ENCODE data around the gene FAM76A.
"Not testable (repeated sequence)": the region's sequence is repeated elsewhere in the genome, so short reads cannot be mapped to it uniquely, and the experiment has no call there.

Gene FAM76A

DNA sequence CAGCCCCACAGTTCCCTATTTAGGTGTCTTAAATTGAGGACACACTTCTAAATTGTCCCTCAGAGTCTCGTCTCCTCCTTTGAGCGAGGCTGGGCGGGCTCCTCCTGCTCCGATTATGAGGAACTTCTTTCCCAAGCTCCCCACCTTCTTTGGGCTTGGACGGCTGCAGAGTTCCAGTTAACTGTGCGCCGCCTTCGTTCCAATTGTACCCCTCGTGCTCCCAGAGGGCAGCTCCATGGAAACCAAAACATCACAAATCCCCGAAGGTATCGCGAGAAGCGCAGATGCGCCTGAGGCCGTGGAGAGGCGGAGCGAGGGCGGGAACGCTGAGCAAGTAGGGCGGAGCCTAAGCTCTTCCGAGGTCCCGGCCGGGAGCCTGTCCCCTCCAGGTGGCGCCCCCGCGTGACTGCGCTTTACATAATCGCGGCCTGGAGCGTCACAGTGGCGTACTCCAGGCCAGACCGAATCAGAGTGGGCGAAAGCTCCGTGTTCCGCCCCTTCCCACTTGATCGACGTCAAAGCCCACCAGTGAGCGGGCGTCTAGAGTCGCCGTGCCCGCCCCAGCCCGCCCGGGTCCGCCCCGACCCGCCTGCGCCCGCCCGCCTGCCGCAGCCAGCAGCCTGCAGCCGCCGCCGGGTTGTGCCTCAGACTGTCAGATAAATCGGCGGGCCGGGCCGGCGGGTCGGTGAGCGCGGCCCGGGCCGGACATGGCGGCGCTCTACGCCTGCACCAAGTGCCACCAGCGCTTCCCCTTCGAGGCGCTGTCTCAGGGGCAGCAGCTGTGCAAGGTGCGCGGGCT, at the start of gene FAM76A:
TSS of gene FAM76A (plus strand) at position 588 of the 799 bp plus-strand sequence. CDS start at position 708, 120 bp downstream.
- FAIRE-seq = peak; percentile 99

DNA sequence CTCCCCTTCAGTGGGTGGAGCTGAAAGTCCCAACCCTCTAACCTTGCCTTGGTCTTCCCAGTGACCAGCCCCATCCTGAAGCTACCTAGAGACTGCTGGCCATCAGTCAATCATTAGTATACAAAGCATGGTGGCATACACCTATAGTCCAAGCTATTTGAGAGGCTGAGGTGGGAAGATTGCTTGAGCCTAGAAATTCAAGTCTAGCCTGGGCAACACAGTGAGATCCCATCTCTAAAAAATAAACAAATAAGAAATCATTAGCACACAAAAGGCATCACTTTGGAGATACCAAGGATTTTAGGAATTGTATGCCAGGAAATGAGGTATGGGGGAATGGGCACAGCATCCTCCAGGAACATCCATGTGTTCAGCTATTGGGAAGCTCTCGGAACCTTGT, 49.4 kb upstream of the FAM76A start:
- no peak for DNase-seq (ENCODE audit: insufficient read length, low spot score)
- FAIRE-seq = no peak

More for the DNA sequence above, at the start of gene FAM76A:
- DNase-seq (ENCODE audit: insufficient read length, low spot score) = peak; percentile 97

DNA sequence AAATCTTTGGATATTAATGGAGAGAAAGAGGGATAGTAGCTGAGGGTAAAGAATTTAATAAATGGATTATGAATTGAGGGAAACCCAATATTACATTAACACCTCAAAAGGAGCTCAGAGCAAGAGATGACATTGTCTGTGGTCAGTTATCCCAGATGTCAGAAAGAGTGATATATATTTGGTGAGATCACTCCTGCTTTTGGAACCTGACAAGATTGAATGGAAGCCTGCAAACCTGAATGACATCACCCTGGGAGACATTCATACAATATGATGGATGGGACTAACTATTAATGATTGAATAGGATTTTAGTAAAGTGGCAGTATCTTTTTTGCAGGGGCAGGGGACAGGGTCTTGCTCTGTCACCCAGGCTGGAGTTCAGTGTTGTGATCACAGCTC, 47.0 kb upstream of the FAM76A start:
- DNase-seq (ENCODE audit: insufficient read length, low spot score) (no peak), FAIRE-seq (no peak)

DNA sequence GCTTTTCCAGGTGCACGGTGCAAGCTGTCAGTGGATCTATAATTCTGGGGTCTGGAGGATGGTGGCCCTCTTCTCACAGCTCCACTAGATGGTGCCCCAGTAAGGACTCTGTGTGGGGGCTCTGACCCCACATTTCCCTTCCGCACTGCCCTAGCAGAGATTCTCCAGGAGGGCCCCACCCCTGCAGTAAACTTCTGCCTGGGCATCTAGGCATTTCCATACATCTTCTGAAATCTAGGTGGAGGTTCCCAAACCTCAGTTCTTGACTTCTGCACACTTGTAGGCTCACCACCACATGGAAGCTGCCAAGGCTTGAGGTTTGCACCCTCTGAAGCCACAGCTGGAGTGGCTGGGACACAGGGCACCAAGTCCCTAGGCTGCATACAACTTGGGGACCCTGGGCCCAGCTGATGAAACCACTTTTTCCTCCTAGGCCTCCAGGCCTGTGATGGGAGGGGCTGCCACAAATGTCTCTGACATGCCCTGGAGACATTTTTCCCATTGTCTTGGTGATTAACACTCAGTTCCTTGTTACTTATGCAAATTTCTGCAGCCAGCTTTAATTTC, 45.5 kb upstream of the FAM76A start:
- not testable (repeated sequence) for DNase-seq (ENCODE audit: insufficient read length, low spot score); FAIRE-seq

DNA sequence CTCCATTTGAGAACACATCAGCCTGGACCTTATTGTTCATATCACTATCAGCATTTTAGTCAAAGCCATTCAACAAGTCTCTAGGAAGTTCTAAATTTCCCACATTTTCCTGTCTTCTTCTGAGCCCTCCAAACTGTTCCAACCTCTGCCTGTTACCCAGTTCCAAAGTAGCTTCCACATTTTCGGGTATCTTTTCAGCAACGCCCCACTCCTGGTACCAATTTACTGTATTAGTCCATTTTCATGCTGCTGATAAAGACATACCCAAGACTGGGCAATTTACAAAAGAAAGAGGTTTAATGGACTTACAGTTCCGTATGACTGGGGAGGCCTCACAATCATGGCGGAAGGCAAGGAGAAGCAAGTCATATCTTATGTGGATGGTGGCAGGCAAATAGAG, 44.2 kb upstream of the FAM76A start:
- not testable (repeated sequence) for DNase-seq (ENCODE audit: insufficient read length, low spot score); FAIRE-seq

DNA sequence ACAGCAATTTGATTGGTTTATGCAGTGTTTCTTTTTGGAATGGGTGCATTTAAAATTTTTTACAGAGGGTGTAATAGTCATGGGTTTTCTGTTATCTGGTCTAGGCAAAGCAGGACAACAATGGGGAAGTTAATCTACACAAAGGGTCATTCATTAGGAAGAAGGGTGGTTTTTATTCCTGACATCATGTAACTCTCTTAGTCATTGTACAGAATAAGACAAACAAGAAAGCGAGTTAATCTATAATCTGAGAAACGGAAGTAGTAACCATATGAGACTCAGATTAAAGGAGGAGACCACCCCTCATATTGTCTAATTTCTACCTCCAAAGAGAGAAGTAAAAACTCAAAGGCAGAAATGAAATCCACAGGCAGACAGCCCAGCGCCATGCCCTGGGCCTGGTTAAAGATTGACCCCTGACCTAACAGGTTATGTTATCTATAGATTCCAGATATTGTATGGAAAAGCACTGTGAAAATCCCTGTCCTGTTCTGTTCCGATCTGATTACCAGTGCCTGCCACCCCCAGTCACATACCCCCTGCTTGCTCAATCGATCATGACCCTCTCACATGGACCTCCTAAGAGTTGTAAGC, 43.3 kb upstream of the FAM76A start:
- FAIRE-seq = no peak
- DNase-seq (ENCODE audit: insufficient read length, low spot score) = no peak

DNA sequence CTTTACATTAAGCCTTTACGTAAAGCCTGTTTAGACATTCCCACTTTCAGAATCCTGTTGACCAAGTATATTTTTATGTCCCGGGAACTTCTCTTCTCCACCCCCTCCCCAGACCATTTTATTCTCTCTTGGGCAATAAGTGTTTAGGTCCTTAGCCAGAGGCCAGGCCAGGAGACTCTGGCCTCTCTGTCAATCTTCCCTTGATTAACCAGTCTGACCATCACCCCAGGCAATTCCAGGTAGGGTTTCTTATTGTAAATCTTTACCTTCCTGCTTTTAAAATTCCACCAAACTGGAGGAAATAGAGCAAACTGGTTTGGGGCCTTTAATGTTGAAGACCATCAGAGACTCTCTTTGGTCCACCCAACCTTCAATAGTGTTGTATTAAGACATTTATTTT, 41.6 kb upstream of the FAM76A start:
- DNase-seq (ENCODE audit: insufficient read length, low spot score) (no peak), FAIRE-seq (no peak)

DNA sequence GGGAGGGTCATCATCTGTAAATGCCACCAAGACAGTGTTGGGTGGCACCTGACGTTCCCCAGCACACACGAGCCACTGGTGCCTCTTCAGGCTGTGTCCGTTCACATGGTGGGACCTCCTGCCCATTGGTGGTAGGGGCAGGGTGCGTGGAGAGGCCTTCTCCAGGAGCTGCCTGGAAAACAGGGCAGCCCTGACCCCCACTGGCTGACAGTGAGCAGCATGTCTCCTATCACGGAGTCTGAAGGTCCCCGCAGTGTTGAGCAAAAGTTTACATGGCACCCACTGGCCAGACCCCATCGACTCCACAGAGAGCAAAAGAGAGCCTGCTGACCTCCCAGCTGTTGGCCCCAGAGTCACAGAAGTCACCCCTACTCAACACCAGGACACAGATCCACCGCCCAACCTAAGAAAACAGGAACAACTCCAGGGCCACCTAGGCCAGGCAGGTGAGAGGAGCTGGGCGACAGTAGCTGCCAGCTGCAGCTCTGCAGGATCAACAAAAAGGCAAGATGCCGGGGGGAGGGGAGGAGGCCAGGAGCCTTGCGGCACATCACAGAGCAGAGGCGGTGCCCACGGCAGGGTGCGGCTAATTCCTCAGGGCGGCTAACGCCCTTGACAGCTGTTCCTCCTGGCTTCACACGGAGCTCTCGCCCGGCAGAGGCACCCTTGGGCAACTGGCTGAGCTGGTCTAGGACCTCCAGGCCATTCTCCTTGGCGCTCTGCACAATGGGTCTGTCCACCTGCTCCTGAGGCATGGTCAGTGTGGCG, 39.4 kb upstream of the FAM76A start:
- FAIRE-seq (no peak), DNase-seq (ENCODE audit: insufficient read length, low spot score) (no peak)

DNA sequence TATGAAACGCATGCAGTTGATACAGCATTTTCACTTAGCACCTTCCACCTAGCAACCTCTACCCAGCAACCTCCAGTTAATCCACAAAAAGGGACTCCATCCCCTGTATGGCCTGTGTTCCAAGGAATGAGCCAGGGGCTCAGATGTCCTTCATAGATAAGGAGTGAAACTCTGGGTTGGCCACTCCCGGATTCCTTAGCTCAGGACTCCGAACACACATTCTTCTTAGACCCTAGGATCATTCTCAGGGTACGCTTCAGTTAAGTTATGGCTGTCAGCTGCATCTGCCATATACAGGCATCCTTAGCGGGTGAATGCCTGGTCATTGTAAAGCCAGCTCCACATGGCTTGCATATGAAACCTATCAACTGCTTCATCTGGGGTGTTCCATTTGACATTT, 37.9 kb upstream of the FAM76A start:
- DNase-seq (ENCODE audit: insufficient read length, low spot score) = no peak
- no peak for FAIRE-seq

DNA sequence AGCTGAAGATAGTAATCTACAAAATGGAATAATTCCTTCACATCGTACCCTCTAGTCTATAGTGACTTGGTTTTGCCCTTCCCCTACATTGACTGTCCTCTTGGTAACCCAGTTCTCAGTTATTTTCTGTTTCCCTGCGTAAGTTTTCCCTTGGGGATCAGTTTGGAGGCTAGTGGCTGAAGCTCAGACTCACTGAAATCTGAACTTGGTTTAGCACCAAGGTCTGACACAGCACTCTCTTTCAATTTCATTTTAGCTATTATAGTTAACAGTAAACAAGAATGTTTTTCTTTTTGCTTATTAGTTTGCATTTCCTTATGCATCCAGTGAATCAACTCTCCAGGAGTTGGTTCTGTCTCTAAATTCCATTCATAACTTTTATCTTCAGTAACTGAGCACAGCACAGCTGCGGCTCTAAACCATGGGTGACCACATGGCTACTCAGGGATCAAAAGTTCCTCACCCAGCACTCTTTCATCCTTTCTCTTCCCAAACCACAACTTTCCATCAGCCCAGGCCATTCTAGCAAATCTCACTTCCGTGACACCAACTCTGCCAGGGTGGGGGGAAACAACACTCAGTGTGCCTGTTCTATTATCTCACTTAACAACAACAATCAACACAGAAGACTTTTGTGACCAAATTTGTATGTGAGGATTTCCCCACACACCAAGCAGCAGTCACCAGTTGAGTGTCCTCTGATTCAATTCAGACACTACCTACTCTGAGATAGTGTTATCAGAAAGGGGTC, 36.2 kb upstream of the FAM76A start:
- no peak for DNase-seq (ENCODE audit: insufficient read length, low spot score)

DNA sequence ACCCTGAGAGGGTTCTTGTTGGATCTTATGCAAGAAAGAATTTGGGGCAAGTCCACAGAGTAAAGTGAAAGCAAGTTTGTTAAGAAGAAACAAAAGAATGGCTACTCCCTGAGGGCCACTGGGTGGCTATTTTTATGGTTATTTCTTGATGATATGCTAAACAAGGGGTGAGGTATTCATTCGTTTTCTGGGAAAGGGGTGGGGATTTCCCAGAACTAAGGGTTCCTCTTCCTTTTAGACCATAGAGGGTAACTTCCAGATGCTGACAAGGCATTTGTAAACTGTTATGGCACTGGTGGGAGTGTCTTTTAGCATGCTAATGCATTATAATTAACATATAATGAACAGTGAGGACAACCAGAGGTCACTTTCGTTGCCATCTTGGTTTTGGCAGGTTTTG, 35.6 kb upstream of the FAM76A start:
- DNase-seq (ENCODE audit: insufficient read length, low spot score) (no peak), FAIRE-seq (peak; percentile 14)

More for the DNA sequence above, 36.2 kb upstream of the FAM76A start:
- peak; percentile 98 for FAIRE-seq

DNA sequence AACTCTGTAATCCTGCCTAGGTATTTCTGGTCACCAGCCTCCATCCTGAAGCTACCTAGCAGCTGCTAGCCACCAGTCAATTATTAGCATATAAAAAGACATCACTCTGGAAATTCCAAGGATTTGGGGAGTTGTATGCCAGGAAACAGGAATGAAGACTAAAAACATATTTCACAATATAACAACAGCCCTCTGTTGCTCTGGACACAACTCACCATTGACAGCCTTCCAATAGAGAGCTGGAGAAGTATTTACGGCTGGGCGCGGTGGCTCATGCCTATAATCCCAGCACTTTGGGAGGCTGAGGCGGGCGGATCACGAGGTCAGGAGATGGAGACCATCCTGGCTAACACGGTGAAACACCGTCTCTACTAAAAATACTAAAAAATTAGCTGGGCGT, 28.9 kb upstream of the FAM76A start:
- DNase-seq (ENCODE audit: insufficient read length, low spot score); FAIRE-seq: not testable (repeated sequence)

DNA sequence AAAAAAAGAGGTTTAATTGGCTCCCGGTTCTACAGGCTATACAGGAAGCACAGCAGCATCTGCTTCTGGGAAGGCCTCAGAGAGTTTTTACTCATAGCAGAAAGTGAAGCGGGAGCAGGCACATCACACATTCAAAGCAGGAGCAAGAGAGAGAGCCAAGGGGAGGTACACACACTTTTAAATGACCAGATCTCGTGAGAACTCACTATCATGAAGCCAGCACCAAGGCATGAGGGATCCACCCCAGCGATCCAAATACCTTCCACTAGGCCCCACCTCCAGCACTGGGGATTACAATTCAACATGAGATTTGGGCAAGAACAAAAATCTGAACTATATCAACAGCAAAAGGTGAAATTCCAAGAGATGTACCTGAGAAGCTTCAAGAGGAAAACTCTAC, 20.8 kb upstream of the FAM76A start:
- FAIRE-seq = no peak
- no peak for DNase-seq (ENCODE audit: insufficient read length, low spot score)

DNA sequence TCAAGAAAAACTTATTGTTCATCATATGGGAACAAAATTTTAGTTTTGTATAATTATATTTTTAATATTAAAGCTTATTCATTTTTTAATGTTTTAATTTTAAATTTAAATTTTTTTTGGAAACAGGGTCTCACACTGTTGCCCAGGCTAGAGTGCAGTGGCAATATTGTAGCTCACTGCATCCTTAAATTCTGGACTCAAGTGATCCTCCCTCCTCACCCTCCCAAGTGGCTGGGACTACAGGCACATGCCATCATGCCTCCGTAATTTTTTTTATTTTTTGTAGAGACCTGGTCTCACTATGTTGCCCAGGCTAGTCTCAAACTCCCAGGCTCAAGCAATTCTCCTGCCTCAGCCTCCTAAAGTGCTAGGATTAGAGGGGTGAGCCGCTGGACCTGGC, 20.2 kb upstream of the FAM76A start:
- FAIRE-seq (no peak), DNase-seq (ENCODE audit: insufficient read length, low spot score) (no peak)

DNA sequence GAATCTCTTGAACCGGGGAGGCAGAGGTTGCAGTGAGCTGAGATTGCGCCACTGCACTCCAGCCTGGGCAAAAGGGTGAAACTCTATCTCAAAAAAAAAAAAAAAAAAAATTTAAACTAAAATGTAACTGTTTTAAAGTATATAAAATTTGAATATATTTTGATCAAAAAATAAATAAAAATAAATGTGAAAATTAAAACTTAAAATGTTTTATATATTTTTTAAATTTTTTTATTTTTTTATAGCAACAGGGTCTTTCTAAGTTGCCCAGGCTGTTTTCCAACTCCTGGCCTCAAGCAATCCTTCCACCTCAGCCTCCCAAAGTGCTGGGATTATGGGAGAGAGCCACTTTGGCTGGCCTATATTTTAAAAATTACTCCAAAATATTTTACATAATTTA, 15.2 kb upstream of the FAM76A start:
- DNase-seq (ENCODE audit: insufficient read length, low spot score) (no peak), FAIRE-seq (no peak)

DNA sequence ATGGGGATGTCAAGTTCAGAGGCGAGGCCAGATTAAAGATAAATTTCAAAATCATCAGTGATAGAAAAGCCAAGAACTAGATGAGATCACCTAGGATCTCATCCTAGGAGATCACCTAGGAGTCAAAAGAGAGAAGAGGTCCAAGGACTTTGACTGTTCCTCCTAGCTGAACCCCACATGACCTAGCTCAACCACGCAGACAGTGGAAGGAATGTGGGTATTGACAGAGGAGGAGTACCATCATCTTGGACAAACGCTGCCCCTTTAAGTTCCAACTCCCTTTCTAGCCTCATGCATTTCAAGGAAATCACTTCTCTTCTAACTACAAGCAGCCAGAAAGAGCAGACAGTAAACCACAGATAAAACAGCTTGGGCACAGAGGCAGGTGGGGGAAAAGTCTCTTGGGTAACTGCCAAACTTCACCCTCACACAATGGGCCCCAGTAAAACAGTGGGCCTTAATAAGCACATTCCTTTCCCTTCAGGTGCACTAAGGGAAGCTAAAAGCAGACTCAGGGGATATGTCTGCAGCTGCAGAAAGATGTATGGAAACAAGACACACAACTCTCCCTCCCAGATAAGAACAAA, 12.5 kb upstream of the FAM76A start:
- DNase-seq (ENCODE audit: insufficient read length, low spot score) (no peak), FAIRE-seq (no peak)

DNA sequence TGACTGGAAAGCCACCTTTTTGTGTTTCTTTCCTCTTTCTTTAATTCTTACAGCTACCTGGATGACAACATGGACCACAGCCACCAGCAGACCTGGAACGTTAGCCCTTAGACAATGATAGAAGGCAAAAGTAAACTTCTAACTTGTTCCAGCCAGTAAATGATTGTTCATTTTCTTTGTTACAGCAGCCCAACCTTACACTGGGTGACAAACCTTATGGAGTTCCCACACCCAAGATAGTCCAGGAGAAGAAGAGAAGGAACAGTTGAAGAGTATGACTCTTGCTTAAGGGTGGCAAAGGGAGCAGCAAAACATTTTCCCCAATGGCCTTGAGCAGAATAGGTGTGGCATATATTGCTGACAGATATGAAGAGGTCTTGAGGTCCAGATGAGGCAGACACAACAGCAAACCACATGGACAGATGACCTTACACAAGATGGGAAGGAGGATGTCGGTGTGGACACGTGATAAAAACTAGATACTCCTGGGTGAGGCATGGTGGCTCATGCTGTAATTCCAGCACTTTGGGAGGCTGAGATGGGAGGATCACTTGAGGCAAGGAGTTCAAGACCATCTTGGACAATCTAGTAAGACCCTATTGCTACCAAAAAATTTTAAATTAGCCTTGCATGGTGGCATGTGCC, 11.8 kb upstream of the FAM76A start:
- no peak for DNase-seq (ENCODE audit: insufficient read length, low spot score)
- no peak for FAIRE-seq

DNA sequence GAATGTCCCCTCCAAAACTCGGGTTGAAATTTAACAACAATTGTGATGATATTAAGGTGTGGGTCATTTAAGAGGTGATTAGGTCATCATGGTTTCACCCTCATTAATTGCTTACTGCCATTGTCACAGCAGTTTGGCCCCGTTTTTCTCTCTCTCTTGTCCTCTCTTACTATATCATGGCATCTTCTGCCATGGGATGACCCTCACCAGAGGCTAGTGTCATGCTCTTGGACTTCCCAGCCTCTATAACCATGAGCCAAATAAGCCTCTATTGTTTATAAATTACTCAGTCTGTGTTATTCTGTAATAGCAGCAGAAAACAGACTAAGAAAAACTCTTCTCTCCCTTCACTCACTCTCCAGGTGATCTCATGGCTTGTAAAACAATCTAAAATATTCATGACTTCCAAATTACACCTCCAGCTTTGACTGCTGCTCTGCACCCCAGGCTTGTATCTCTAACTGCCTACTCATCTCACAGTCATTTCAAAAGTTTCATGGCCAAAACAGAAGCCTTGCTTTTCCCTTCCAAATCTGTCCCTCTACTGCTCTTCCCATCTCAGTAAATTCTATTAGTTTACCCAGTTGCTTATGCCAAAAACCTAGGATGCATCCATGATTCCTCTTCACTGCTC, 9.4 kb upstream of the FAM76A start:
- FAIRE-seq = no peak
- no peak for DNase-seq (ENCODE audit: insufficient read length, low spot score)

All from GM19239 (cell line).